Heart left ventricle (tissue), 16 donors: ENCODE results near the gene CNTFR. TPM values are rescaled to one million over a fixed set of nuclear protein-coding genes. Genes with fewer than 3 reads are reported as not detected.

Source experiments
- ATAC-seq, 4 donors: fragments of 200-7000 bp; cut with Tn5 transposase; one replicate each; pipeline ENCODE4 v1.9.1; 2020 to 2022; ENCODE audit warnings: moderate library complexity in 4 of 4, mild to moderate bottlenecking in 3 of 4, moderate number of reproducible peaks in 1 of 4
- DNase-seq, 5 donors: peaks; one replicate each; pipeline ENCODE4 v3.0.0-alpha.2; 2020
- H3K27ac ChIP-seq, 12 donors: fragments of 200-600 bp; sonication (generic) in 4 of 12; one replicate each; pipeline versions ENCODE4 v1.5.0 to v1.8.0; 2016 to 2022; ENCODE audit warnings: mild to moderate bottlenecking in 2 of 12
- H3K27me3 ChIP-seq, 9 donors: fragments of 200-600 bp; sonication (generic) in 2 of 9; one replicate each; pipeline versions ENCODE4 v1.5.1 to v1.8.0; 2016 to 2022; ENCODE audit warnings: mild to moderate bottlenecking in 3 of 9
- H3K36me3 ChIP-seq, 9 donors: fragments of 200-600 bp; sonication (generic) in 2 of 9; one replicate each; pipeline versions ENCODE4 v1.5.0 to v1.8.0; 2018 to 2022; ENCODE audit warnings: mild to moderate bottlenecking in 2 of 9
- H3K4me1 ChIP-seq, 12 donors: fragments of 200-600 bp; sonication (generic) in 4 of 12; one replicate each; pipeline versions ENCODE4 v1.5.0 to v1.8.0; 2016 to 2022; ENCODE audit warnings: mild to moderate bottlenecking in 3 of 12
- H3K4me3 ChIP-seq, 12 donors: fragments of 200-600 bp; sonication (generic) in 4 of 12; one replicate each; pipeline versions ENCODE4 v1.5.0 to v1.8.0; 2017 to 2022; ENCODE audit warnings: mild to moderate bottlenecking in 9 of 12, moderate library complexity in 4 of 12
- H3K9me3 ChIP-seq, 12 donors: fragments of 200-600 bp; sonication (generic) in 4 of 12; one replicate each; pipeline versions ENCODE4 v1.5.0 to v1.8.0; 2016 to 2022; ENCODE audit warnings: mild to moderate bottlenecking in 1 of 12
- POLR2A ChIP-seq, 2 donors: fragments of 450-650 bp; IDR thresholded peaks; one replicate each; pipeline ENCODE4 v1.6.1; 2017; ENCODE audit warnings: antibody characterized with exemption in 2 of 2, mild to moderate bottlenecking in 2 of 2, moderate library complexity in 2 of 2
- WGBS, 4 donors: extraction: QIAGEN DNeasy Blood & Tissue Kit in 2 of 4; methylation state at CpG; one replicate each; pipeline versions ENCODE4 v1.1.5 to v1.1.7; 2013 to 2018; 5-methylcytosine and 5-hydroxymethylcytosine counted together
- intact Hi-C, 10 donors: fragments of 100-400 bp; cut with DNase I; formaldehyde crosslinking; loops; one replicate each; pipeline versions ENCODE4 v1.11.1 to v1.14.2; 2022
- polyA plus RNA-seq, 2 donors: library from polyadenylated mRNA; stranded (reverse); fragments of 200-250 nt; gene quantifications; one replicate each; pipeline ENCODE4 v1.2.3, GENCODE V29; 2013
- total RNA-seq, 9 donors: library from RNA; depleted of rRNA in 2 of 9; stranded (reverse); fragments of >200 nt in 2 of 9; fragmentation: NEBNext Ultra II Directional in 3 of 9; extraction: Animal tissue kit (Norgen Biotek cat#: 25700) in 3 of 9; gene quantifications; one replicate each; pipeline versions ENCODE4 v1.1.0 to v1.2.4, GENCODE V29; 2016 to 2023
- TF ChIP-seq, protein P1 (sequence below), 12 donors: fragments of 200-600 bp; sonication (generic) in 4 of 12; IDR thresholded peaks; one replicate each; pipeline versions ENCODE4 v1.5.0 to v1.8.0; 2018 to 2022; ENCODE audit warnings: antibody characterized with exemption in 12 of 12, mild to moderate bottlenecking in 5 of 12
- donor health status: ischemic (EF 13 %, LVEDD 7.1; RV severe dilation, severe dysfunction).
- donor health status: healthy with polysubstance abuse.
- donor health status: DM: no; HTN: yes; CAD: no.
- donor health status: DM: no; HTN: no; CAD: no.
- donor health status: ischemic (EF 25% LVEDD 6.9; RV normal size, moderate dysfunction).
- donor health status: ischemic (EF 25% LVEDD 5.7; RV mildly dilated, moderate dysfunction).
- donor health status: healthy.
- donor health status: DM: yes; HTN: yes; CAD: no.
- donor health status: ischemic (EF 35%, LVEDD 5.7; RV mildly dilated, moderate dysfunction).
- donor health status: nonischemic (EF 11% LVEDD 7.7; RV severe dilation, severe dysfunction).
- donor health status: DM: yes; HTN: yes; CAD: no.
- donor health status: PGD.
- donor health status: ischemic (EF 29% LVEDD 5.4; RV normal size, mild dysfunction).
- donor health status: nonischemic (EF 23%, LVEDD 6.1; RV moderate dilation, normal function).

CNTFR gene
- total and polyA plus RNA-seq, 11 donors, result 0.43 to 9.8 (median 2.0) TPM

DNA sequence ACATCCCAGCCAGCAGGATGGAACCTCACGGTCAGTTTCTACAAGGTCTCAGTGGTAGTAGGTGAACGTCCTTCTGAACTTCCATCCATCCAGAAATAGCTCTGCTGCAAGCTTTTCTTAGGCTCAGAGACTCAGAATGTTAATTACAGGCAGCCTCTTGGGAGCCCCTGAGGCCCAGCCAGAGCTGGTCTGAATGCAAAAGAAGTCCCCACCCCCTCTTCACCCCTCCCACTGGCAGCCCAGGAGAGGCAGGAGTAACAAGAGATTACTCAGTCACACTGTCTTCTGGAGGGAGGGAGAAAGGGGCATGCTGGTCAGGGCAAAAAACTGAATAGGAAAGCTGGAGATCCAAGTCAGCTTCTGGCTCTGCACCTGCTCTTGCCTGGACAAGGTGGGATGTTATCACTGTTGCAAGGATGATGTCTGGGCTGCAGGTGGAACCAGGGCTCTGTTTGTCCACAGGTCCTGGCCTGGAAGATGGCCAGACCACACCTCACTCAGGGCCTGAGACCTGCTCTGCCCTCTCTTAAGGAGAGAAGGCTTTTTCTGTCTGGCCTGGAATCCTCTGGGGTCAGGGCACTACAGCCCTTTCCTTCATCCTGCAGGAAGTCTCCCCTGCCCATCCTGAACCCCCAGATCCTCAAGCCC, 75.8 kb downstream of the CNTFR start:
- H3K9me3 ChIP-seq, result no peaks in the 10 kb centered on the region
- no peak overlapping the region for H3K27ac ChIP-seq
- intact Hi-C loops, result no loop called here
- no peak for TF ChIP-seq POLR2A (IDR thresholded peaks at IDR 0.05)
- TF ChIP-seq, protein P1, sequence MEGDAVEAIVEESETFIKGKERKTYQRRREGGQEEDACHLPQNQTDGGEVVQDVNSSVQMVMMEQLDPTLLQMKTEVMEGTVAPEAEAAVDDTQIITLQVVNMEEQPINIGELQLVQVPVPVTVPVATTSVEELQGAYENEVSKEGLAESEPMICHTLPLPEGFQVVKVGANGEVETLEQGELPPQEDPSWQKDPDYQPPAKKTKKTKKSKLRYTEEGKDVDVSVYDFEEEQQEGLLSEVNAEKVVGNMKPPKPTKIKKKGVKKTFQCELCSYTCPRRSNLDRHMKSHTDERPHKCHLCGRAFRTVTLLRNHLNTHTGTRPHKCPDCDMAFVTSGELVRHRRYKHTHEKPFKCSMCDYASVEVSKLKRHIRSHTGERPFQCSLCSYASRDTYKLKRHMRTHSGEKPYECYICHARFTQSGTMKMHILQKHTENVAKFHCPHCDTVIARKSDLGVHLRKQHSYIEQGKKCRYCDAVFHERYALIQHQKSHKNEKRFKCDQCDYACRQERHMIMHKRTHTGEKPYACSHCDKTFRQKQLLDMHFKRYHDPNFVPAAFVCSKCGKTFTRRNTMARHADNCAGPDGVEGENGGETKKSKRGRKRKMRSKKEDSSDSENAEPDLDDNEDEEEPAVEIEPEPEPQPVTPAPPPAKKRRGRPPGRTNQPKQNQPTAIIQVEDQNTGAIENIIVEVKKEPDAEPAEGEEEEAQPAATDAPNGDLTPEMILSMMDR (IDR thresholded peaks at IDR 0.05), result no peak
- peak in 1 of 4 donors; percentile 36 for ATAC-seq
- H3K4me1 ChIP-seq, result peaks cover 0 to 9% (median 0%) of the 10 kb centered on the region in 12 donors
- DNase-seq, result no peak
- H3K27me3 ChIP-seq, result no peaks in the 10 kb centered on the region
- H3K4me3 ChIP-seq, result no peak overlapping the region
- 58 to 72% (median 69%) methylated on average over 2 of the region's 2 CpGs for WGBS, 4 donors
- no peaks in the 10 kb centered on the region for H3K36me3 ChIP-seq

DNA sequence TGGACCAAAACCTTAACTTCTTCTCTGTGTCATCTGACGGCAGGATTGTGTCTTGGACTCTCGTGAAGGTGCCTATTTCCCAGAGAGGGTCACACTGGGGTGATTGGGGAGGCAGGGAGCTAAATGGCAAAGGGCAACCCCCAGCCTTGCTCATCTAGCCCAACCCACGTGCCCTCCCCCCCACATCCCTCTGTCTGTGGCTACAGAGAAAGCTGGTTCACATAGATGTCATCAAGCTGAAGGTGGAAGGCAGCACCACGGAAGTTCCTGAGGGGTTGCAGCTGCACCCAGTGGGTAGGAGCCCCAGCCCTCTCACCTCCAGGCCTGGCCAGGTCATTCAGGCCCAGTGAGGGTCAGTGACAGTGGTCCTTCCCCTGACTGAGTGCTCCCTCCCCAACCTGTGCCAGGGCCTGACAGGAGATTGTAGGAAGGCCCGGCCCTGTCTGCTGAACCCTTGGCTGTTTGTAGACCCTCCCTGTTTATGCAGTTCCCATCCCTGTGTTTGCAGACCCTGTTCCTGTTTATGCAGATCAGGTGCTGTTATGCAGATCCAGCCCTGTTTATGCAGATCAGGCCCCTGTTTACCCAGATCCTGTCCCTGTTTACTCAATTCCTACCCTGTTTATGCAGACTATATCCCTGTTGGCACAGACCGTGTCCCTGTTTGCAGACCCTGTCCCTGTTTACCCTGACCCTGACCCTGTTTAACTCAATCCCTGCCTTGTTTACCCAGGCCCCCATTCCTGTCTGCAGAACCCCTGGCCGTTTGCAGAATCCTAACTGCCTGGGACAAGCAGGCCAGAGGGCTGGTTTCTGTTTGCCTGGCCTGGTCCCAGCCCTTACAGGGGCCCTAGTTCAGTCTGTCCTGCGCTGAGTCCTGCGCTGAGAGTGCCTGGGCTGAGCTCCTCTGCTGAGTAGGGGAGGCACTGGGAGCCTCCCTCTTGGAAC, 77.1 kb downstream of the CNTFR start:
- Histone ChIP-seq H3K36me3 (no peaks in the 10 kb centered on the region), H3K9me3 (no peaks in the 10 kb centered on the region), H3K4me3 (no peak overlapping the region), H3K27me3 (no peaks in the 10 kb centered on the region), H3K4me1 (peaks cover 0 to 9% (median 0%) of the 10 kb centered on the region in 12 donors), H3K27ac (no peak overlapping the region)
- TF ChIP-seq, protein P1 (IDR thresholded peaks at IDR 0.05), result no peak
- no peak for TF ChIP-seq POLR2A (IDR thresholded peaks at IDR 0.05)
- ATAC-seq (no peak), DNase-seq (no peak)
- intact Hi-C loops, result no loop called here
- whole genome bisulfite sequencing, 4 donors, result 74 to 85% (median 80%) methylated on average over 9 of the region's 9 CpGs

DNA sequence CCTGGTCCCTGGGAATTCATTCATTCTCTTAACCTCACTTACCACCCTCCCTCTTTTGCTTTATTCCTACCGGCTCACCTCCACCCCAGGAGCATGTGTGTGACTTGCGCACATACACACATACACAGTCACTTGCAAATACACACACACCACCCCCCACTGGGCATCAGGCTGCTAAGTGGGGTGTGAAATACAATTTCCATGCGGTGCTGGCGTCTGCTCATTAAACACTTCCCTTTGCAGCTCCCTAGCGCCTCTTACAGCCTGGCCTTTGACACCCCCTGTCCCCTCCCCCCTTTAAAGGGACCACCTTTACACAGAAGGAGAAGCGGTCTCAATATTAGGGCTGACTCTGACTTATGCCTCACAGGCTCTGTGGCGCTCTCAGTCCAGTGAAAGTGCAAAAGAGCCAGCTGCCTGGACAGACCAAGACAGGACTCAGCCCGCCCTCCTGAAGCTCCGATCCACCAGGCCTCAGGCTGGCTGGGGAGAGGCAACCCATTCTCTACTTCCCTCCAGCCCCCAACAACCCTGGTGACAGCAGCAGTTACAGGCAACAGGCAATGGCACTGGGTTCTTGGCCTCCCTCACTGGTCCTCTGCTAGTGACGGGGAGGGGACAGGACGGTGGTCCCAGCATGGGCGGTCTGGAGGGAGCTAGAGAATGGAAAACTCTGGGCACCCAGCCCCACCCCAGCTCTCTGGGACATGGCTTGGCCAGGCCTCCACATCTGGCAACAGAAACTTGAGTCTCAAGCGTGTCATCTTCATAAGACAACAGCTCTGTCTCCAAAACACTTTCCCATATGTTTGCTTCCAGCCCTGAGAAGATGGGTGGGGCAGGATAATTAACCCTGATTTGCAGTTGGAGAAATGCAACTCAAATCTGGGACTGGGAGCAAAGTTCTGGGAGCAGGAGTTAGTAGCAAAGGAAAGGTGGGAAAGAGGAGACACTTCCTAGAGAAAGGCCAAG, 78.7 kb downstream of the CNTFR start:
- no peak overlapping the region for H3K27ac ChIP-seq
- 65 to 74% (median 73%) methylated on average over 13 of the region's 13 CpGs for WGBS, 4 donors
- no peak for TF ChIP-seq POLR2A (IDR thresholded peaks at IDR 0.05)
- TF ChIP-seq, protein P1 (IDR thresholded peaks at IDR 0.05), result no peak
- intact Hi-C loops, result no loop called here
- DNase-seq (no peak), ATAC-seq (no peak)
- H3K27me3 ChIP-seq, result no peaks in the 10 kb centered on the region
- no peak overlapping the region for H3K4me3 ChIP-seq
- no peaks in the 10 kb centered on the region for H3K9me3 ChIP-seq
- H3K36me3 ChIP-seq, result no peaks in the 10 kb centered on the region
- H3K4me1 ChIP-seq, result peaks cover 0 to 9% (median 0%) of the 10 kb centered on the region in 12 donors
